Kidney epithelial cell (primary cell): ENCODE measurements around the gene DHX8. TPM values are rescaled to one million over a fixed set of nuclear protein-coding genes. Genes with fewer than 3 reads are reported as not detected.

ENCODE experiments used
- DNase-seq: peaks from one replicate; pipeline ENCODE4 v3.0.0-alpha.2; 2010; ENCODE audit warnings: low read depth
- H3K27me3 ChIP-seq: 2 replicates; pipeline ENCODE4 v1.6.0; 2011; ENCODE audit warnings: low read length; ENCODE audit not compliant: control insufficient read depth, insufficient read depth
- H3K36me3 ChIP-seq: 2 replicates; pipeline ENCODE4 v1.5.1; 2011; ENCODE audit warnings: low read length; ENCODE audit not compliant: control insufficient read depth, insufficient read depth
- H3K4me3 ChIP-seq: 2 replicates; pipeline ENCODE4 v1.5.1; 2011; ENCODE audit warnings: low read depth, mild to moderate bottlenecking, control low read depth, low read length
- total RNA-seq: library from RNA; depleted of rRNA; stranded (reverse); fragments of >200 nt; gene quantifications from 2 replicates; pipeline ENCODE4 v1.2.3, GENCODE V29; 2015
- TF ChIP-seq, protein P1 (sequence below): IDR thresholded peaks from 2 replicates; pipeline ENCODE4 v1.5.1; 2011; ENCODE audit warnings: mild to moderate bottlenecking, moderate library complexity, low read length, control low read depth, inconsistent platforms; ENCODE audit not compliant: insufficient read depth, poor library complexity, severe bottlenecking

The DHX8 gene
- total RNA-seq, 1 donor from 2014 or later = 29.9 TPM

- Histone ChIP-seq H3K27me3 (no peaks in the 10 kb centered on the region), H3K36me3 (no peaks in the 10 kb centered on the region), H3K4me3 (no peak overlapping the region)
- DNase-seq = no peak
- TF ChIP-seq, protein P1, sequence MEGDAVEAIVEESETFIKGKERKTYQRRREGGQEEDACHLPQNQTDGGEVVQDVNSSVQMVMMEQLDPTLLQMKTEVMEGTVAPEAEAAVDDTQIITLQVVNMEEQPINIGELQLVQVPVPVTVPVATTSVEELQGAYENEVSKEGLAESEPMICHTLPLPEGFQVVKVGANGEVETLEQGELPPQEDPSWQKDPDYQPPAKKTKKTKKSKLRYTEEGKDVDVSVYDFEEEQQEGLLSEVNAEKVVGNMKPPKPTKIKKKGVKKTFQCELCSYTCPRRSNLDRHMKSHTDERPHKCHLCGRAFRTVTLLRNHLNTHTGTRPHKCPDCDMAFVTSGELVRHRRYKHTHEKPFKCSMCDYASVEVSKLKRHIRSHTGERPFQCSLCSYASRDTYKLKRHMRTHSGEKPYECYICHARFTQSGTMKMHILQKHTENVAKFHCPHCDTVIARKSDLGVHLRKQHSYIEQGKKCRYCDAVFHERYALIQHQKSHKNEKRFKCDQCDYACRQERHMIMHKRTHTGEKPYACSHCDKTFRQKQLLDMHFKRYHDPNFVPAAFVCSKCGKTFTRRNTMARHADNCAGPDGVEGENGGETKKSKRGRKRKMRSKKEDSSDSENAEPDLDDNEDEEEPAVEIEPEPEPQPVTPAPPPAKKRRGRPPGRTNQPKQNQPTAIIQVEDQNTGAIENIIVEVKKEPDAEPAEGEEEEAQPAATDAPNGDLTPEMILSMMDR = no peak
Observed at GRCh38 chr17:43572368-43572980, 88.7 kb downstream of the DHX8 start.

DNA sequence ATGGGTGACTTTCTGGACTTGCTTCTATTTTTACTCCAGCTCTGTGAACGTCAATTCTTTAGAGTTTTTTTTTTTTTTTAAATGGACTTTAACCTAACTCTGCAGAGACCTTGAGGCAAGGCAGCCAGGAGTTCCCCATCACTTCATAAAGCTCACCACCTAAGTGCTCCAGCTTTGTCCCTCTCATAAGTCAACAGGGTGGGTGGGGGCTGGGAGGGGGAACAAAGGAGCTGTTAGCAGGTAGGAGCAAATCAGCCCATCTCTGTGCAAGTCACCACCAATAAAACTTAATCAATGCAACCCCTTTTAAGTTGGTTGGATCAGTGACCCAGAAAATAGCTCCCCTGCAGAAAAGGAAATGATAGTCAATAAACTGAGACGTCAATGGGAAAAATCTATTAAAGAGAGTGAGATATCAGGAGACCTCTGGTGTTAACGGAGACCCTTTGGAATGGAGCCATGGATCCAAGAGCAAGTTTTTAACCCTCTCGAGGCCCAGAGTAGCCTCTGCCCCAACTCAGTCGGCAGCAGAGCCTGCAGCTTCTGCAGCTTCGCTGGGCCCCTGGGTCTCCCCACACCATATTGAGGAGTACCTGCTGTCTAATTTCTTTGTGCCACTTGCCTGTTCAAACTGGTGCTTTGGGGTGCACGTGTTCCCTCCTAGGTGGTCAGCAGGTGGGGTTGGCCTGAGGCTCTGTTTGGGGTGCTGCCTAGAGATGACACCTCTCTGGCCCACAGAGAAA is 90.0 kb downstream of the DHX8 start:
- Histone ChIP-seq H3K36me3 (no peaks in the 10 kb centered on the region), H3K4me3 (no peak overlapping the region), H3K27me3 (no peaks in the 10 kb centered on the region)
- no peak for DNase-seq
- TF ChIP-seq, protein P1 = no peak

DNA sequence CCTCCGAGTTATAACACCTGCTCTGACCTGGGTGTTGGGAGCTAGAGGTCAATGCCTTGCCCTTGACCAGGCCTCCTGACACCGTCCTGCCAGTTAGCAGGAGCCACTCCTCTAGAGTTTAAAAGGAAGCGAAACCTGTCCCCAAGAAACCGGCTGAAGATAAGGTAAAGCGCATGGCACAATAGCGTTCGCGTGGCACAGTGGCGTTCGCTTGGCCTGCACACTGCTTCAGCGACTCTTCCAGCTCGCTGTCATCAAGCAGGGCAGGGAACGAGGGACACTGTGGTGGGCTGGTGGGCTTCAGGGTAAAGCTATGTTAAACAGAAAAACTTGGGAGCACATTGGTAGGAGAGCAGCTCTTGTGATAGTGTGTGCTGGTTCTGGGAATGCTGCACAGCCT is 90.6 kb downstream of the DHX8 start:
- TF ChIP-seq, protein P1 = no peak
- no peaks in the 10 kb centered on the region for H3K36me3 ChIP-seq
- no peak for DNase-seq
- H3K4me3 ChIP-seq = no peak overlapping the region
- H3K27me3 ChIP-seq = no peaks in the 10 kb centered on the region

DNA sequence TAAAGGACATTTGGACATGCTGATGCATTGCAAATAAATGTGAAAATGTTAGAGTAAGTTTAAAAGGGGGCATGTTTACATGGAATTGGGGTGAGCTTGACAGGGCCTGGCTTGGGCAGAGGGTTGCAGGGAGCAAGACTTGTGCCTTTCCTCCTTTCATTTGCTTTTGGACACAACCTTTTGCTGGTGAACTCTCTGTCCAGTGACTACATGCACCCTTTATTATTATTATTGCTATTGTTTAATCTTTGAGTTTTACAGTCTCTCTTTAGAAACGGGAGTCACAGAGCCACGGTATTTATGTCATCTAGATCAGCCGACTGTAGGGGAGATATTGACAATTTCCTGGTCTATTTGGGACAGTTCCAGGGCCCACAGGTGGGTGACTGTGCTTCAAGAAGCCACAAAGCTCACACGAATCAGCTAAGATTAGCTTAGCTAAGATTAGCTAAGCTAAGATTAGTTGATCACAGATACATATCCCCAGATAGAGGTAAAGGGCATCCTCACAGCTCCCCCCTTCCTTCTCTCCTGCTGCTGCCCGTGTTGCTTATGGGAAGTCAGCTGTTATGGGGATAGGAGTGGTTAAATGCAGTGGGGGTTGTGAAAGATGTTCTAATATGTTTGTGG is 91.2 kb downstream of the DHX8 start:
- H3K36me3 ChIP-seq = no peaks in the 10 kb centered on the region
- no peaks in the 10 kb centered on the region for H3K27me3 ChIP-seq
- DNase-seq = no peak
- TF ChIP-seq, protein P1 = no peak
- no peak overlapping the region for H3K4me3 ChIP-seq

Other genes starting within 250 kb of the DHX8 start
- gene RNU2-1, start 250.0 kb upstream of the DHX8 start, total RNA-seq = not detected in 2 replicates
- 1.5 and 1.8 TPM in 2 replicates for gene ARL4D, start 85.0 kb upstream of the DHX8 start, total RNA-seq
- 42.1 and 52.6 TPM in 2 replicates for gene ETV4, start 62.4 kb downstream of the DHX8 start, total RNA-seq
- gene MEOX1, start 177.9 kb downstream of the DHX8 start, total RNA-seq = 0.62 and 2.6 TPM in 2 replicates